ENCODE data around the gene IRF5.

The IRF5 gene

GRCh38 chr7:128928882-128929788, 8.6 kb upstream of the IRF5 start:
- in situ Hi-C loops (cut with HindIII; ENCODE audit: low sequenced_read_pairs), result no loop called here
- no peak for TF ChIP-seq CTCF (IDR thresholded peaks at IDR 0.05; ENCODE audit: low read depth, low read length)
- no peak overlapping the region for H3K4me3 ChIP-seq (ENCODE audit: low read depth, low read length)
- DNase-seq (ENCODE audit: low read depth, low spot score), result no peak

- no peak for DNase-seq (ENCODE audit: low read depth, low spot score)
- in situ Hi-C loops (cut with HindIII; ENCODE audit: low sequenced_read_pairs), result no loop called here
Observed at GRCh38 chr7:128931190-128931798, 6.4 kb upstream of the IRF5 start.

GRCh38 chr7:128931965-128932861, 5.5 kb upstream of the IRF5 start:
- no peak for DNase-seq (ENCODE audit: low read depth, low spot score)
- in situ Hi-C loops (cut with HindIII; ENCODE audit: low sequenced_read_pairs), result no loop called here
- no peak overlapping the region for H3K4me3 ChIP-seq (ENCODE audit: low read depth, low read length)

More at GRCh38 chr7:128931190-128931798, 6.4 kb upstream of the IRF5 start:
- no peak for TF ChIP-seq CTCF (IDR thresholded peaks at IDR 0.05; ENCODE audit: low read depth, low read length)
- no peak overlapping the region for H3K4me3 ChIP-seq (ENCODE audit: low read depth, low read length)

GRCh38 chr7:128932862-128933179, 4.9 kb upstream of the IRF5 start:
- DNase-seq (ENCODE audit: low read depth, low spot score), result no peak
- no peak for TF ChIP-seq CTCF (IDR thresholded peaks at IDR 0.05; ENCODE audit: low read depth, low read length)
- H3K4me3 ChIP-seq (ENCODE audit: low read depth, low read length), result no peak overlapping the region
- in situ Hi-C loops (cut with HindIII; ENCODE audit: low sequenced_read_pairs), result no loop called here

More at GRCh38 chr7:128931965-128932861, 5.5 kb upstream of the IRF5 start:
- TF ChIP-seq CTCF (IDR thresholded peaks at IDR 0.05; ENCODE audit: low read depth, low read length), result no peak

- H3K4me3 ChIP-seq (ENCODE audit: low read depth, low read length), result no peak overlapping the region
- in situ Hi-C loops (cut with HindIII; ENCODE audit: low sequenced_read_pairs), result no loop called here
- DNase-seq (ENCODE audit: low read depth, low spot score), result no peak
- no peak for TF ChIP-seq CTCF (IDR thresholded peaks at IDR 0.05; ENCODE audit: low read depth, low read length)
Observed at GRCh38 chr7:128933180-128933891, 4.4 kb upstream of the IRF5 start.
